ENCODE results near the gene ITGAL. TPM values are rescaled to one million over a fixed set of nuclear protein-coding genes. Genes with fewer than 3 reads are reported as not detected.

The ITGAL gene
- total and polyA plus RNA-seq, 2 of the 8 experiments (the other 6 are each of a cell fraction or from before 2014, with no cell fraction given), result not detected

GRCh38 chr16:30566531-30566930 lies 94.0 kb downstream of the ITGAL start (continued):
- TF ChIP-seq CHD7 (IDR thresholded peaks at IDR 0.05; ENCODE audit: insufficient replicate concordance, low read length), result no peak
- TF ChIP-seq POLR2A (IDR thresholded peaks at IDR 0.05; ENCODE audit: control extremely low read depth in 1 of 2, low read depth in 2 of 2, low read length in 2 of 2), result no peak
- no peak for TF ChIP-seq ATF2 (IDR thresholded peaks at IDR 0.05; ENCODE audit: low read length)
- no peak for TF ChIP-seq EZH2 (IDR thresholded peaks at IDR 0.05; ENCODE audit: low read depth, low read length, severe bottlenecking)
- TF ChIP-seq SAP30 (IDR thresholded peaks at IDR 0.05; ENCODE audit: insufficient read depth, insufficient replicate concordance, low read length), result no peak
- no peak for TF ChIP-seq TAF7 (optimal IDR thresholded peaks at IDR 0.05; ENCODE audit: borderline replicate concordance, low read depth, low read length)
- TF ChIP-seq CHD1 (IDR thresholded peaks at IDR 0.05; ENCODE audit: low read depth, low read length), result no peak
- no peak for TF ChIP-seq RBBP5 (IDR thresholded peaks at IDR 0.05; ENCODE audit: borderline replicate concordance, low read depth, low read length)
- no peak for TF ChIP-seq CTBP2 (IDR thresholded peaks at IDR 0.05; ENCODE audit: borderline replicate concordance, insufficient read depth, insufficient read length, low read length)
- TF ChIP-seq SRF (IDR thresholded peaks at IDR 0.05; ENCODE audit: low read depth, low read length), result no peak
